IMR-90 (cell line): Measurements from ENCODE around the gene RTL5. TPM values are rescaled to one million over a fixed set of nuclear protein-coding genes. Genes with fewer than 3 reads are reported as not detected.

Experiments
- ATAC-seq: fragments of 200-7000 bp; cut with Tn5 transposase; 2 replicates; pipeline ENCODE4 v1.9.1; 2020; ENCODE audit warnings: low read depth, mild to moderate bottlenecking, moderate library complexity
- BruUV-seq: library from RNA; stranded (reverse); fragments of 400-500 nt; replicated peaks from 2 replicates; lab custom pipeline; 2021; lab: Mats Ljungman, UMichigan
- CTCF ChIA-PET: fragments of 300-600 bp; formaldehyde crosslinking; extraction: SDS; loops from one replicate; lab custom pipeline; 2021; ENCODE audit warnings: antibody characterized with exemption; lab: Yijun Ruan, JAX
- POLR2A ChIA-PET: fragments of 300-600 bp; sonication (Branson Sonifier 250); formaldehyde crosslinking; loops from one replicate; lab custom pipeline; 2022; ENCODE audit warnings: antibody characterized with exemption; ENCODE audit not compliant: unreplicated experiment; lab: Charles Lee
- DNase-seq: peaks from one replicate; pipeline ENCODE4 v3.0.0; 2013
- H2AFZ ChIP-seq: replicated peaks from 2 replicates; pipeline ENCODE3; 2013; ENCODE audit warnings: low read length, mild to moderate bottlenecking; ENCODE audit not compliant: poor library complexity
- H2AK5ac ChIP-seq: 2 replicates; pipeline ENCODE4 v1.6.1; 2013; ENCODE audit warnings: low read depth, low read length, inconsistent platforms
- H2AK9ac ChIP-seq: replicated peaks from 2 replicates; pipeline ENCODE3; 2013; ENCODE audit warnings: mild to moderate bottlenecking, low read depth, low read length, moderate library complexity; ENCODE audit not compliant: poor library complexity
- H2BK120ac ChIP-seq: 2 replicates; pipeline ENCODE4 v1.6.1; 2013; ENCODE audit warnings: low read depth, low read length, inconsistent platforms
- H2BK15ac ChIP-seq: 3 replicates; pipeline ENCODE4 v1.6.1; 2013; ENCODE audit warnings: low read depth, low read length, inconsistent platforms
- H2BK20ac ChIP-seq: 2 replicates; pipeline ENCODE4 v1.6.1; 2013; ENCODE audit warnings: low read depth, mild to moderate bottlenecking, inconsistent platforms, low read length, moderate library complexity
- H2BK5ac ChIP-seq: 2 replicates; pipeline ENCODE4 v1.6.1; 2013; ENCODE audit warnings: mild to moderate bottlenecking, low read depth, low read length, inconsistent platforms; ENCODE audit not compliant: poor library complexity, severe bottlenecking
- H3K14ac ChIP-seq: replicated peaks from 2 replicates; pipeline ENCODE4 v1.6.1; 2013; ENCODE audit warnings: low read depth, low read length, inconsistent platforms
- H3K18ac ChIP-seq: 2 replicates; pipeline ENCODE4 v1.6.1; 2013; ENCODE audit warnings: low read depth, low read length, control low read depth
- H3K23ac ChIP-seq: 2 replicates; pipeline ENCODE4 v1.6.1; 2013; ENCODE audit warnings: low read depth, low read length, inconsistent platforms
- H3K27ac ChIP-seq: 2 replicates; pipeline ENCODE4 v1.5.1; 2013; ENCODE audit warnings: mild to moderate bottlenecking, control low read depth, low read length; ENCODE audit not compliant: insufficient read depth
- H3K27me3 ChIP-seq: 2 replicates; pipeline ENCODE4 v1.6.1; 2013; ENCODE audit warnings: low read length; ENCODE audit not compliant: control insufficient read depth, insufficient read depth
- H3K36me3 ChIP-seq: 2 replicates; pipeline ENCODE4 v1.6.1; 2013; ENCODE audit warnings: low read length, mixed read lengths; ENCODE audit not compliant: control insufficient read depth, insufficient read depth
- H3K4ac ChIP-seq: 2 replicates; pipeline ENCODE4 v1.6.1; 2013; ENCODE audit warnings: low read depth, low read length, inconsistent platforms
- H3K4me1 ChIP-seq: 2 replicates; pipeline ENCODE4 v1.6.1; 2013; ENCODE audit warnings: low read length, mixed read lengths; ENCODE audit not compliant: control insufficient read depth, insufficient read depth
- H3K4me2 ChIP-seq: 2 replicates; pipeline ENCODE4 v1.6.1; 2013; ENCODE audit warnings: low read depth, mild to moderate bottlenecking, control low read depth, low read length, moderate library complexity
- H3K4me3 ChIP-seq: 2 replicates; pipeline ENCODE4 v1.5.1; 2013; ENCODE audit warnings: low read depth, mild to moderate bottlenecking, control low read depth, low read length, moderate library complexity; ENCODE audit not compliant: insufficient read depth
- H3K56ac ChIP-seq: 2 replicates; pipeline ENCODE4 v1.6.1; 2013; ENCODE audit warnings: low read length, inconsistent platforms; ENCODE audit not compliant: insufficient read depth; ENCODE audit errors: extremely low read depth
- H3K79me1 ChIP-seq, 2 experiments: 2 replicates each; pipeline ENCODE4 v1.6.1; 2013; ENCODE audit warnings: low read length in 2 of 2, inconsistent platforms in 1 of 2, low read depth in 1 of 2
- H3K9ac ChIP-seq: 2 replicates; pipeline ENCODE4 v1.6.1; 2013; ENCODE audit warnings: low read depth, low read length, control low read depth
- H3K9me1 ChIP-seq: 2 replicates; pipeline ENCODE4 v1.6.1; 2013; ENCODE audit warnings: low read length, inconsistent platforms; ENCODE audit not compliant: insufficient read depth
- H3K9me3 ChIP-seq: 2 replicates; pipeline ENCODE4 v1.6.1; 2013; ENCODE audit warnings: low read length; ENCODE audit not compliant: control insufficient read depth, insufficient read depth
- H4K20me1 ChIP-seq: 2 replicates; pipeline ENCODE4 v1.6.1; 2013; ENCODE audit warnings: low read length, inconsistent platforms; ENCODE audit not compliant: insufficient read depth
- H4K5ac ChIP-seq: 2 replicates; pipeline ENCODE4 v1.6.1; 2013; ENCODE audit warnings: mild to moderate bottlenecking, low read depth, low read length, control low read depth
- H4K8ac ChIP-seq, 2 experiments: 2 replicates each; pipeline ENCODE4 v1.6.1; 2013; ENCODE audit warnings: low read depth in 2 of 2, low read length in 2 of 2, control low read depth in 1 of 2, inconsistent platforms in 1 of 2
- H4K91ac ChIP-seq: 2 replicates; pipeline ENCODE4 v1.6.1; 2013; ENCODE audit warnings: low read depth, low read length, inconsistent platforms; ENCODE audit not compliant: insufficient read depth
- BHLHE40 ChIP-seq: fragments of 150-350 bp; IDR thresholded peaks from 2 replicates; pipeline ENCODE4 v1.6.1; 2016; ENCODE audit warnings: mild to moderate bottlenecking, low read depth, low read length
- CEBPB ChIP-seq: IDR thresholded peaks from 2 replicates; pipeline ENCODE4 v1.6.1; 2012; ENCODE audit warnings: low read depth, low read length, improper control_type of control experiment
- CHD1 ChIP-seq: IDR thresholded peaks from 2 replicates; pipeline ENCODE4 v1.6.1; 2012; ENCODE audit warnings: low read depth, low read length, improper control_type of control experiment
- CTCF ChIP-seq: conservative IDR thresholded peaks from 2 replicates; pipeline ENCODE4 v1.5.1; 2012; ENCODE audit warnings: mild to moderate bottlenecking, low read depth, low read length, improper control_type of control experiment
- ELK1 ChIP-seq: fragments of 150-350 bp; IDR thresholded peaks from 2 replicates; pipeline ENCODE4 v1.6.1; 2016; ENCODE audit warnings: low read depth, mild to moderate bottlenecking, low read length, moderate library complexity, borderline replicate concordance
- FOS ChIP-seq: fragments of 150-350 bp; IDR thresholded peaks from 2 replicates; pipeline ENCODE4 v1.6.1; 2016; ENCODE audit warnings: low read depth, low read length
- MAFK ChIP-seq: IDR thresholded peaks from 2 replicates; pipeline ENCODE4 v1.6.1; 2012; ENCODE audit warnings: low read depth, low read length, improper control_type of control experiment
- MAZ ChIP-seq: IDR thresholded peaks from 2 replicates; pipeline ENCODE4 v1.6.1; 2012; ENCODE audit warnings: low read depth, mild to moderate bottlenecking, low read length, improper control_type of control experiment, moderate library complexity, borderline replicate concordance
- MXI1 ChIP-seq: IDR thresholded peaks from 2 replicates; pipeline ENCODE4 v1.6.1; 2012; ENCODE audit warnings: low read depth, mild to moderate bottlenecking, low read length, moderate library complexity, borderline replicate concordance
- NFE2L2 ChIP-seq: fragments of 150-350 bp; IDR thresholded peaks from 2 replicates; pipeline ENCODE4 v1.6.1; 2016; ENCODE audit warnings: low read depth, mild to moderate bottlenecking, low read length
- POLR2A ChIP-seq: IDR thresholded peaks from 2 replicates; pipeline ENCODE4 v1.6.1; 2012; ENCODE audit warnings: mild to moderate bottlenecking, low read depth, low read length
- RAD21 ChIP-seq: IDR thresholded peaks from 2 replicates; pipeline ENCODE4 v1.6.1; 2012; ENCODE audit warnings: low read length, improper control_type of control experiment
- RCOR1 ChIP-seq: IDR thresholded peaks from 2 replicates; pipeline ENCODE4 v1.6.1; 2012; ENCODE audit warnings: mild to moderate bottlenecking, low read length, improper control_type of control experiment; ENCODE audit not compliant: insufficient replicate concordance
- RFX5 ChIP-seq: IDR thresholded peaks from 2 replicates; pipeline ENCODE4 v1.8.0; 2012; ENCODE audit warnings: low read depth, mild to moderate bottlenecking, low read length, moderate library complexity
- SMC3 ChIP-seq: fragments of 150-350 bp; IDR thresholded peaks from 2 replicates; pipeline ENCODE4 v1.6.1; 2016; ENCODE audit warnings: low read depth, mild to moderate bottlenecking, antibody characterized with exemption, low read length, moderate library complexity
- USF2 ChIP-seq: fragments of 150-350 bp; IDR thresholded peaks from 2 replicates; pipeline ENCODE4 v1.6.1; 2017; ENCODE audit warnings: mild to moderate bottlenecking, antibody characterized with exemption, low read length, low read depth
- WGBS, 2 experiments: methylation state at CpG; one replicate each; pipeline versions ENCODE4 v1.1.5 to v1.1.7; 2013; ENCODE audit warnings: missing lambda C conversion rate in 2 of 2; ENCODE audit not compliant: insufficient read length in 1 of 2; ENCODE audit errors: extremely low coverage in 2 of 2; 5-methylcytosine and 5-hydroxymethylcytosine counted together
- dilution Hi-C: fragments of 300-500 bp; cut with HindIII; formaldehyde crosslinking; loops from one replicate; pipeline ENCODE4 v1.14.3; 2018; ENCODE audit warnings: low sequenced_read_pairs; ENCODE audit not compliant: unreplicated experiment
- in situ Hi-C: fragments of 300-500 bp; cut with MboI; formaldehyde crosslinking; loops from 3 replicates; pipeline ENCODE4 v1.14.3; 2019; ENCODE audit warnings: low sequenced_read_pairs, inconsistent platforms, mixed read lengths
- intact Hi-C: fragments of 100-400 bp; cut with micrococcal nuclease; formaldehyde crosslinking; loops from 2 replicates; pipeline ENCODE4 v1.10.0; 2022
- polyA plus RNA-seq, 3 experiments: library from polyadenylated mRNA; depleted of rRNA; stranded (reverse); fragments of >200 nt; gene quantifications; 2 replicates each; pipeline ENCODE4 v1.2.3, GENCODE V29; 2012; ENCODE audit warnings: low replicate concordance in 1 of 3
- total RNA-seq: library from RNA; depleted of rRNA; stranded (reverse); fragments of >200 nt; gene quantifications from 2 replicates; pipeline ENCODE4 v1.2.3, GENCODE V29; 2012

The RTL5 gene
- total and polyA plus RNA-seq, 2 of the 4 experiments (the other 2 are of a cell fraction) = 0.90 to 2.5 TPM

- no peak overlapping the region for H3K14ac ChIP-seq
- no peak overlapping the region for H2BK120ac ChIP-seq
- no peaks in the 10 kb centered on the region for H4K20me1 ChIP-seq
- no peaks in the 10 kb centered on the region for H3K9me1 ChIP-seq
- H4K91ac ChIP-seq = no peak overlapping the region
- no peak overlapping the region for H2BK20ac ChIP-seq
- no peaks in the 10 kb centered on the region for H3K79me1 ChIP-seq
- dilution Hi-C loops = no loop called here
- H2AK5ac ChIP-seq = no peak overlapping the region
- no peak overlapping the region for H3K4ac ChIP-seq
- H2AK9ac ChIP-seq = no peak overlapping the region
- no peak overlapping the region for H2BK15ac ChIP-seq
- H3K23ac ChIP-seq = no peak overlapping the region
- no peaks in the 10 kb centered on the region for H3K36me3 ChIP-seq
- 81% methylated on average over 10 of the region's 12 CpGs; no CpG with 5 or more reads in 1 of the 2 experiments for WGBS, 2 experiments
- BruUV-seq = no TSS peak
- intact Hi-C loops = no loop called here
- H3K4me1 ChIP-seq = no peaks in the 10 kb centered on the region
- ATAC-seq = no peak
- ChIA-PET POLR2A (no interaction called here), CTCF (no interaction called here)
- H2BK5ac ChIP-seq = no peak overlapping the region
- H3K27ac ChIP-seq = no peak overlapping the region
- no peak overlapping the region for H3K4me2 ChIP-seq
- H3K27me3 ChIP-seq = peaks cover 60% of the 10 kb centered on the region
- H3K9me3 ChIP-seq = no peaks in the 10 kb centered on the region
- TF ChIP-seq CEBPB (no peak), CTCF (no peak), ELK1 (no peak), BHLHE40 (no peak), CHD1 (no peak), FOS (no peak), RAD21 (no peak), NFE2L2 (no peak), MXI1 (no peak), SMC3 (no peak), RFX5 (no peak), USF2 (no peak), MAFK (no peak), MAZ (no peak), RCOR1 (no peak), POLR2A (no peak)
- no peak overlapping the region for H2AFZ ChIP-seq
- no peak overlapping the region for H4K5ac ChIP-seq
- no peak overlapping the region for H3K4me3 ChIP-seq
- H3K9ac ChIP-seq = no peak overlapping the region
- no peak overlapping the region for H4K8ac ChIP-seq
- H3K56ac ChIP-seq = no peak overlapping the region
- in situ Hi-C loops = no loop called here
- H3K18ac ChIP-seq = no peak overlapping the region
- no peak for DNase-seq
These were observed 23.7 kb downstream of the RTL5 start for GRCh38 chrX:72107841-72108595.
